Vagina (tissue), 2 donors: Measurements from ENCODE around the gene PCDH8. TPM values are rescaled to one million over a fixed set of nuclear protein-coding genes. Genes with fewer than 3 reads are reported as not detected.

Experiments used
- DNase-seq, 2 donors: peaks; one replicate each; pipeline ENCODE4 v3.0.0-alpha.2; 2017; ENCODE audit errors: extremely low spot score in 2 of 2
- H3K27ac ChIP-seq: fragments of 200-600 bp; sonication (generic); one replicate; pipeline ENCODE4 v1.5.1; 2019
- H3K27me3 ChIP-seq: fragments of 200-600 bp; sonication (generic); one replicate; pipeline ENCODE4 v1.5.1; 2019
- H3K36me3 ChIP-seq, 2 donors: fragments of 200-600 bp; sonication (generic); one replicate each; pipeline ENCODE4 v1.5.1; 2017 to 2019
- H3K4me1 ChIP-seq: fragments of 200-600 bp; sonication (generic); one replicate; pipeline ENCODE4 v1.5.1; 2019
- H3K4me3 ChIP-seq, 2 donors: fragments of 200-600 bp; sonication (generic); 1 replicate in 1 of 2; 2 replicates in 1 of 2; pipeline ENCODE4 v1.5.1; 2016 to 2019
- H3K9me3 ChIP-seq: fragments of 200-600 bp; sonication (generic); one replicate; pipeline ENCODE4 v1.5.1; 2019
- POLR2A ChIP-seq, 2 donors: fragments of 450-650 bp; IDR thresholded peaks; one replicate each; pipeline ENCODE4 v1.6.1; 2017; ENCODE audit warnings: antibody characterized with exemption in 2 of 2, mild to moderate bottlenecking in 2 of 2, moderate library complexity in 2 of 2
- POLR2AphosphoS5 ChIP-seq, 2 donors: sonication (generic); formaldehyde crosslinking; IDR thresholded peaks; one replicate each; pipeline ENCODE4 v1.9.0; 2017; ENCODE audit warnings: antibody characterized with exemption in 2 of 2, mild to moderate bottlenecking in 2 of 2, low read depth in 1 of 2; ENCODE audit not compliant: insufficient read depth in 1 of 2
- intact Hi-C: fragments of 100-400 bp; cut with DNase I; formaldehyde crosslinking; loops from one replicate; pipeline ENCODE4 v1.15.1; 2023
- total RNA-seq: library from RNA; depleted of rRNA; stranded (reverse); fragments of >200 nt; gene quantifications from one replicate; pipeline ENCODE4 v1.2.3, GENCODE V29; 2016
- TF ChIP-seq, protein P1 (sequence below), 3 experiments: fragments of 450-650 bp in 2 of 3; fragments of 200-600 bp in 1 of 3; sonication (generic) in 1 of 3; IDR thresholded peaks; one replicate each; pipeline ENCODE4 v1.5.1; 2017 to 2019; ENCODE audit warnings: antibody characterized with exemption in 3 of 3, mild to moderate bottlenecking in 2 of 3, moderate library complexity in 2 of 3

The PCDH8 gene, protein sequence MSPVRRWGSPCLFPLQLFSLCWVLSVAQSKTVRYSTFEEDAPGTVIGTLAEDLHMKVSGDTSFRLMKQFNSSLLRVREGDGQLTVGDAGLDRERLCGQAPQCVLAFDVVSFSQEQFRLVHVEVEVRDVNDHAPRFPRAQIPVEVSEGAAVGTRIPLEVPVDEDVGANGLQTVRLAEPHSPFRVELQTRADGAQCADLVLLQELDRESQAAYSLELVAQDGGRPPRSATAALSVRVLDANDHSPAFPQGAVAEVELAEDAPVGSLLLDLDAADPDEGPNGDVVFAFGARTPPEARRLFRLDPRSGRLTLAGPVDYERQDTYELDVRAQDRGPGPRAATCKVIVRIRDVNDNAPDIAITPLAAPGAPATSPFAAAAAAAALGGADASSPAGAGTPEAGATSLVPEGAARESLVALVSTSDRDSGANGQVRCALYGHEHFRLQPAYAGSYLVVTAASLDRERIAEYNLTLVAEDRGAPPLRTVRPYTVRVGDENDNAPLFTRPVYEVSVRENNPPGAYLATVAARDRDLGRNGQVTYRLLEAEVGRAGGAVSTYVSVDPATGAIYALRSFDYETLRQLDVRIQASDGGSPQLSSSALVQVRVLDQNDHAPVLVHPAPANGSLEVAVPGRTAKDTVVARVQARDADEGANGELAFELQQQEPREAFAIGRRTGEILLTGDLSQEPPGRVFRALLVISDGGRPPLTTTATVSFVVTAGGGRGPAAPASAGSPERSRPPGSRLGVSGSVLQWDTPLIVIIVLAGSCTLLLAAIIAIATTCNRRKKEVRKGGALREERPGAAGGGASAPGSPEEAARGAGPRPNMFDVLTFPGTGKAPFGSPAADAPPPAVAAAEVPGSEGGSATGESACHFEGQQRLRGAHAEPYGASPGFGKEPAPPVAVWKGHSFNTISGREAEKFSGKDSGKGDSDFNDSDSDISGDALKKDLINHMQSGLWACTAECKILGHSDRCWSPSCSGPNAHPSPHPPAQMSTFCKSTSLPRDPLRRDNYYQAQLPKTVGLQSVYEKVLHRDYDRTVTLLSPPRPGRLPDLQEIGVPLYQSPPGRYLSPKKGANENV
- total RNA-seq = 0.98 TPM

DNA sequence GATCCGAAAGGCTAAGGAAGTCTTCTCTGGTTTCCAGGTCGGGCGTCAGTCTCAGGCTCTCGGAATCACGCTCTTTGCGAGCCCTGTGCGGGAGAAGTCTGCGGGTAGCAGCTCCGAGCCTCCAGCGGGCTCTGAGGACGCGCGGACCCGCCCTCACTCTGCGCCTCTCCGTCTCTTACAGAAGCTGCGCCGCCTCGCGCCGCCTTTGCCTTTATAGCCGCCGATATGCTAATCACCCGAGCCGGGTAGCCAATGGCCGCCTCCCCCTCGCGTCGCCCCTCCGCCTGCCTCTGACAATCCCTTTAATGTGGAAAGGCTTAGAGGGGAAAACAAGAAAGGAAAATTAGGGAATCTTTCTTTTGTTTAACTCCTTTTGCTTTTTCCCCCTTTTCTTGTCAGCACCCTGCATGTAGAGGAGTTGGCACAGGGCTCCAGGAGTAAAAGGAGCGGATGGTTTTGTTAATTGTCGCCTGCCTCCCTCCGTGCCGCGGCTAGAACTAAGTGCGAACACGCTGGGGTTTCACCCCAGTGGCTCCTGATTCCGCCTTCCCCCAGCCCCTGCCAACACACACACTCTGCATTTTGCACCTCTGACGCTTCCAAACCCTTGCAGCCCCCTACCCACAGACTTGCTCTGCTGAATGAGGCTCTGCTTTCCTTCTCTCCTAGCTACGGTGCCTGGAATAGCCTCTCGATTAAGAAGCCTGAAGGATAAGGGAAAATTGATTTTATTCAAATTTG, at the start of gene PCDH8:
PCDH8 (minus strand) TSS at position 186 of the 741 bp plus-strand sequence. CDS start 204 bp downstream, outside the sequence.
- H3K4me3 ChIP-seq = no peak within 1 kb of the TSS
- peaks cover 11% of the 10 kb centered on the region for H3K27me3 ChIP-seq
- intact Hi-C loops = no loop called here
- no peaks in the 10 kb centered on the region for H3K9me3 ChIP-seq
- H3K4me1 ChIP-seq = peaks cover 34% of the 10 kb centered on the region
- H3K36me3 ChIP-seq = no peaks in the 10 kb centered on the region
- TF ChIP-seq, protein P1, sequence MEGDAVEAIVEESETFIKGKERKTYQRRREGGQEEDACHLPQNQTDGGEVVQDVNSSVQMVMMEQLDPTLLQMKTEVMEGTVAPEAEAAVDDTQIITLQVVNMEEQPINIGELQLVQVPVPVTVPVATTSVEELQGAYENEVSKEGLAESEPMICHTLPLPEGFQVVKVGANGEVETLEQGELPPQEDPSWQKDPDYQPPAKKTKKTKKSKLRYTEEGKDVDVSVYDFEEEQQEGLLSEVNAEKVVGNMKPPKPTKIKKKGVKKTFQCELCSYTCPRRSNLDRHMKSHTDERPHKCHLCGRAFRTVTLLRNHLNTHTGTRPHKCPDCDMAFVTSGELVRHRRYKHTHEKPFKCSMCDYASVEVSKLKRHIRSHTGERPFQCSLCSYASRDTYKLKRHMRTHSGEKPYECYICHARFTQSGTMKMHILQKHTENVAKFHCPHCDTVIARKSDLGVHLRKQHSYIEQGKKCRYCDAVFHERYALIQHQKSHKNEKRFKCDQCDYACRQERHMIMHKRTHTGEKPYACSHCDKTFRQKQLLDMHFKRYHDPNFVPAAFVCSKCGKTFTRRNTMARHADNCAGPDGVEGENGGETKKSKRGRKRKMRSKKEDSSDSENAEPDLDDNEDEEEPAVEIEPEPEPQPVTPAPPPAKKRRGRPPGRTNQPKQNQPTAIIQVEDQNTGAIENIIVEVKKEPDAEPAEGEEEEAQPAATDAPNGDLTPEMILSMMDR (IDR thresholded peaks at IDR 0.05) = no peak
- peak in 1 of 2 donors; percentile 43 for TF ChIP-seq POLR2AphosphoS5 (IDR thresholded peaks at IDR 0.05; ENCODE audit: insufficient read depth in 1 of 2, low read depth in 1 of 2)
- TF ChIP-seq POLR2A (IDR thresholded peaks at IDR 0.05) = no peak
- no peak within 1 kb of the TSS for H3K27ac ChIP-seq
- DNase-seq = no peak

- no peak for DNase-seq
- intact Hi-C loops = no loop called here
- H3K36me3 ChIP-seq = no peaks in the 10 kb centered on the region
- no peaks in the 10 kb centered on the region for H3K4me1 ChIP-seq
- no peak overlapping the region for H3K27ac ChIP-seq
- H3K4me3 ChIP-seq = no peak overlapping the region
- no peaks in the 10 kb centered on the region for H3K27me3 ChIP-seq
- no peaks in the 10 kb centered on the region for H3K9me3 ChIP-seq
- no peak for TF ChIP-seq POLR2AphosphoS5 (IDR thresholded peaks at IDR 0.05; ENCODE audit: insufficient read depth in 1 of 2, low read depth in 1 of 2)
- TF ChIP-seq POLR2A (IDR thresholded peaks at IDR 0.05) = no peak
- TF ChIP-seq, protein P1 (IDR thresholded peaks at IDR 0.05) = no peak
Observed at GRCh38 chr13:52896827-52897659, 48.6 kb upstream of the PCDH8 start.

DNA sequence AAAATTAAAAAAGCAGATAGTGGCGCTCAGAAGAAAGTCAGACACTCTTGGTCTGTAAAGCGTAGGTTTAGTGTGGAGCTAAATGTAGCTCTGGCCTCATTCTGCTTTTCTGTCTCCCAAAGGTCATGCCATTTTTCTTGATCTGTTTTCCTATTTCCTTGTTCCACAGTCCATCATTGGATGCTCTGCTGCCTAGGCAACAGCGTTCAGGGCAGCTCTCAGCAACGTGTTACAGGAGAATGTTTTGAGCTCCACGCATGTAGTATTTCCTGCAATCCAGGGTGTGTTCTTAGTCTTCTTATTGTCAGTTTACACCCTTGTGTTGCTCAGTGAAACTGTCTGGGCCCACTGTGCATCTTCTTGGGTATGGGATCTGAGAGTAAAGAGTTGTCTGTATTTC, 46.0 kb upstream of the PCDH8 start:
- DNase-seq = no peak
- TF ChIP-seq POLR2AphosphoS5 (IDR thresholded peaks at IDR 0.05; ENCODE audit: insufficient read depth in 1 of 2, low read depth in 1 of 2) = no peak
- TF ChIP-seq, protein P1 (IDR thresholded peaks at IDR 0.05) = no peak
- no peak for TF ChIP-seq POLR2A (IDR thresholded peaks at IDR 0.05)
- intact Hi-C loops = no loop called here
- Histone ChIP-seq H3K36me3 (no peaks in the 10 kb centered on the region), H3K9me3 (no peaks in the 10 kb centered on the region), H3K4me3 (no peak overlapping the region), H3K27me3 (no peaks in the 10 kb centered on the region), H3K4me1 (no peaks in the 10 kb centered on the region), H3K27ac (no peak overlapping the region)

- Histone ChIP-seq H3K4me3 (no peak overlapping the region), H3K4me1 (no peaks in the 10 kb centered on the region), H3K36me3 (no peaks in the 10 kb centered on the region), H3K27ac (no peak overlapping the region), H3K27me3 (no peaks in the 10 kb centered on the region), H3K9me3 (no peaks in the 10 kb centered on the region)
- intact Hi-C loops = no loop called here
- no peak for TF ChIP-seq POLR2A (IDR thresholded peaks at IDR 0.05)
- TF ChIP-seq, protein P1 (IDR thresholded peaks at IDR 0.05) = no peak
- TF ChIP-seq POLR2AphosphoS5 (IDR thresholded peaks at IDR 0.05; ENCODE audit: insufficient read depth in 1 of 2, low read depth in 1 of 2) = no peak
- no peak for DNase-seq
Observed at GRCh38 chr13:52892925-52893324, 44.5 kb upstream of the PCDH8 start.
